H9 (cell line): ENCODE data around the gene BPIFB3. TPM values are rescaled to one million over a fixed set of nuclear protein-coding genes. Genes with fewer than 3 reads are reported as not detected.
A peak's percentile ranks its signal among the peaks of the same experiment; 100 is the strongest.

ENCODE experiments used
- DNase-seq: peaks from one replicate; pipeline ENCODE4 v3.0.0-alpha.2; 2017
- H2AFZ ChIP-seq: one replicate; pipeline ENCODE4 v1.6.1; 2013; ENCODE audit warnings: mild to moderate bottlenecking, low read length, control low read depth, moderate library complexity
- H2AK5ac ChIP-seq: 2 replicates; pipeline ENCODE4 v1.6.1; 2013; ENCODE audit warnings: low read length, control low read depth, mixed read lengths; ENCODE audit not compliant: insufficient read length
- H2BK120ac ChIP-seq: one replicate; pipeline ENCODE4 v1.6.1; 2013; ENCODE audit warnings: low read depth, mild to moderate bottlenecking, low read length, control low read depth, inconsistent platforms; ENCODE audit not compliant: poor library complexity, severe bottlenecking
- H2BK12ac ChIP-seq: 2 replicates; pipeline ENCODE4 v1.6.1; 2013; ENCODE audit warnings: low read length, control low read depth, mixed read lengths, low read depth; ENCODE audit not compliant: insufficient read length
- H2BK15ac ChIP-seq: 2 replicates; pipeline ENCODE4 v1.6.1; 2013; ENCODE audit warnings: low read depth, low read length, control low read depth
- H2BK20ac ChIP-seq: one replicate; pipeline ENCODE4 v1.6.1; 2013; ENCODE audit warnings: low read depth, mild to moderate bottlenecking, low read length, control low read depth, inconsistent platforms; ENCODE audit not compliant: poor library complexity, severe bottlenecking
- H2BK5ac ChIP-seq: 2 replicates; pipeline ENCODE4 v1.6.1; 2013; ENCODE audit warnings: low read length, control low read depth, mixed read lengths; ENCODE audit not compliant: insufficient read length
- H3K14ac ChIP-seq: 2 replicates; pipeline ENCODE4 v1.6.1; 2013; ENCODE audit warnings: low read length, control low read depth; ENCODE audit not compliant: insufficient read depth
- H3K18ac ChIP-seq: 2 replicates; pipeline ENCODE4 v1.6.1; 2013; ENCODE audit warnings: low read depth, mild to moderate bottlenecking, mixed read lengths, low read length, control low read depth; ENCODE audit not compliant: insufficient read length
- H3K23ac ChIP-seq: 2 replicates; pipeline ENCODE4 v1.6.1; 2013; ENCODE audit warnings: low read length, control low read depth, mixed read lengths, low read depth; ENCODE audit not compliant: insufficient read length
- H3K23me2 ChIP-seq: 2 replicates; pipeline ENCODE4 v1.6.1; 2013; ENCODE audit warnings: low read depth, mild to moderate bottlenecking, mixed read lengths, low read length, control low read depth; ENCODE audit not compliant: insufficient read length, poor library complexity, severe bottlenecking
- H3K27ac ChIP-seq: 2 replicates; pipeline ENCODE4 v1.5.1; 2013; ENCODE audit warnings: low read length, control low read depth, mixed read lengths, low read depth; ENCODE audit not compliant: insufficient read length
- H3K27me3 ChIP-seq: 2 replicates; pipeline ENCODE4 v1.6.1; 2013; ENCODE audit warnings: low read length, control low read depth, inconsistent platforms; ENCODE audit not compliant: insufficient read depth
- H3K4ac ChIP-seq: 2 replicates; pipeline ENCODE4 v1.6.1; 2013; ENCODE audit warnings: low read depth, mild to moderate bottlenecking, control low read depth, inconsistent platforms, low read length, moderate library complexity
- H3K4me1 ChIP-seq: 2 replicates; pipeline ENCODE4 v1.6.1; 2013; ENCODE audit warnings: low read length, control low read depth, inconsistent platforms; ENCODE audit not compliant: insufficient read depth
- H3K4me2 ChIP-seq: 2 replicates; pipeline ENCODE4 v1.6.1; 2013; ENCODE audit warnings: low read length, control low read depth, mixed read lengths; ENCODE audit not compliant: insufficient read length, insufficient read depth
- H3K56ac ChIP-seq: 2 replicates; pipeline ENCODE4 v1.6.1; 2013; ENCODE audit warnings: low read depth, mild to moderate bottlenecking, mixed read lengths, low read length, control low read depth; ENCODE audit not compliant: insufficient read length
- H3K79me1 ChIP-seq: 2 replicates; pipeline ENCODE4 v1.6.1; 2013; ENCODE audit warnings: low read depth, mild to moderate bottlenecking, moderate library complexity, low read length, control low read depth, inconsistent platforms; ENCODE audit not compliant: insufficient read depth, poor library complexity, severe bottlenecking
- H3K79me2 ChIP-seq: 2 replicates; pipeline ENCODE4 v1.6.1; 2013; ENCODE audit warnings: low read length, control low read depth, inconsistent platforms; ENCODE audit not compliant: insufficient read depth
- H3K9ac ChIP-seq: 2 replicates; pipeline ENCODE4 v1.6.1; 2013; ENCODE audit warnings: low read length, control low read depth, mixed read lengths; ENCODE audit not compliant: insufficient read length; ENCODE audit errors: extremely low read depth
- H3K9me3 ChIP-seq: one replicate; pipeline ENCODE4 v1.6.1; 2013; ENCODE audit warnings: low read depth, low read length, inconsistent platforms; ENCODE audit not compliant: control insufficient read depth
- H3T11ph ChIP-seq: one replicate; pipeline ENCODE4 v1.6.1; 2013; ENCODE audit warnings: mild to moderate bottlenecking, low read length, control low read depth, inconsistent platforms
- H4K20me1 ChIP-seq: one replicate; pipeline ENCODE4 v1.6.1; 2013; ENCODE audit not compliant: control insufficient read depth, insufficient read length, insufficient read depth
- H4K5ac ChIP-seq: 2 replicates; pipeline ENCODE4 v1.6.1; 2013; ENCODE audit warnings: low read depth, mild to moderate bottlenecking, mixed read lengths, low read length, control low read depth; ENCODE audit not compliant: insufficient read length
- H4K8ac ChIP-seq: replicated peaks from 2 replicates; pipeline ENCODE4 v1.6.1; 2013; ENCODE audit warnings: low read length, control low read depth, mixed read lengths, low read depth; ENCODE audit not compliant: insufficient read length
- H4K91ac ChIP-seq: 2 replicates; pipeline ENCODE4 v1.6.1; 2013; ENCODE audit warnings: low read depth, mild to moderate bottlenecking, moderate library complexity, mixed read lengths, low read length, control low read depth; ENCODE audit not compliant: insufficient read length
- H3K27ac Mint-ChIP-seq, 3 experiments: 2 replicates in 2 of 3; 3 replicates in 1 of 3; pipeline ENCODE4 v1.8.0; 2020 to 2021; ENCODE audit warnings: mixed read lengths in 3 of 3, mild to moderate bottlenecking in 1 of 3, moderate library complexity in 1 of 3
- H3K27me3 Mint-ChIP-seq: 2 replicates; pipeline ENCODE4 v1.8.0; 2021; ENCODE audit warnings: low read depth, mild to moderate bottlenecking, moderate library complexity, mixed read lengths
- H3K36me3 Mint-ChIP-seq, 3 experiments: 2 replicates in 2 of 3; 3 replicates in 1 of 3; pipeline ENCODE4 v1.8.0; 2020 to 2021; ENCODE audit warnings: low read depth in 3 of 3, mixed read lengths in 3 of 3; ENCODE audit not compliant: insufficient read depth in 1 of 3
- H3K4me1 Mint-ChIP-seq, 2 experiments: 2 replicates each; pipeline ENCODE4 v1.8.0; 2020; ENCODE audit warnings: mixed read lengths in 2 of 2
- H3K4me3 Mint-ChIP-seq, 2 experiments: 2 replicates in 1 of 2; 3 replicates in 1 of 2; pipeline ENCODE4 v1.8.0; 2020 to 2021; ENCODE audit warnings: mild to moderate bottlenecking in 2 of 2, mixed read lengths in 2 of 2, moderate library complexity in 1 of 2
- H3K9me3 Mint-ChIP-seq, 2 experiments: 2 replicates in 1 of 2; 3 replicates in 1 of 2; pipeline ENCODE4 v1.8.0; 2020; ENCODE audit warnings: mild to moderate bottlenecking in 2 of 2, mixed read lengths in 2 of 2, moderate library complexity in 1 of 2
- CTCF ChIP-seq: fragments of 200-600 bp; sonication (generic); conservative IDR thresholded peaks from 3 replicates; pipeline ENCODE4 v1.8.0; 2021; ENCODE audit warnings: antibody characterized with exemption, mild to moderate bottlenecking
- WGBS: extraction: QIAGEN DNeasy Blood & Tissue Kit; methylation state at CpG from one replicate; pipeline ENCODE4 v1.1.7; 2013; ENCODE audit warnings: missing lambda C conversion rate, low lambda C conversion rate, mixed read lengths; ENCODE audit not compliant: insufficient read length; ENCODE audit errors: extremely low coverage; 5-methylcytosine and 5-hydroxymethylcytosine counted together
- total RNA-seq: library from RNA; stranded (reverse); gene quantifications from 2 replicates; pipeline ENCODE4 v1.2.1, GENCODE V29; 2021

Gene BPIFB3
- total RNA-seq, 1 experiment from 2014 or later: not detected

- no CpG with 5 or more reads among the region's 15 CpGs for WGBS
- Histone ChIP-seq H2AFZ (no peak overlapping the region), H3K4me1 (no peaks in the 10 kb centered on the region), H3K27ac (no peak overlapping the region), H3K79me1 (no peaks in the 10 kb centered on the region), H3K79me2 (no peaks in the 10 kb centered on the region), H3T11ph (no peak overlapping the region), H4K91ac (no peak overlapping the region), H3K23me2 (no peaks in the 10 kb centered on the region), H4K5ac (no peak overlapping the region), H4K8ac (no peak overlapping the region), H3K18ac (no peak overlapping the region), H2BK15ac (no peak overlapping the region), H3K4ac (no peak overlapping the region), H3K27me3 (no peaks in the 10 kb centered on the region), H3K56ac (no peak overlapping the region), H2BK120ac (no peak overlapping the region), H3K23ac (no peak overlapping the region), H3K4me2 (no peak overlapping the region), H2BK20ac (no peak overlapping the region), H2BK12ac (no peak overlapping the region), H3K14ac (no peak overlapping the region), H4K20me1 (no peaks in the 10 kb centered on the region), H3K9me3 (no peaks in the 10 kb centered on the region), H2BK5ac (no peak overlapping the region), H3K9ac (no peak overlapping the region), H2AK5ac (no peak overlapping the region)
- peaks cover 21 to 23% of the 10 kb centered on the region in 2 experiments for H3K4me1 Mint-ChIP-seq
- no peak overlapping the region for H3K4me3 Mint-ChIP-seq
- peak overlapping the region in 1 of 3 experiments; percentile 87; a peak in 1 of 7 replicates for H3K27ac Mint-ChIP-seq
- no peak for TF ChIP-seq CTCF
- peaks cover 18% of the 10 kb centered on the region for H3K27me3 Mint-ChIP-seq
- H3K9me3 Mint-ChIP-seq: no peaks in the 10 kb centered on the region
- DNase-seq: no peak
- no peaks in the 10 kb centered on the region for H3K36me3 Mint-ChIP-seq
Observed at GRCh38 chr20:33015700-33016580, 37.8 kb upstream of the BPIFB3 start.
